ENCODE measurements around the gene GPR155. TPM values are rescaled to one million over a fixed set of nuclear protein-coding genes. Genes with fewer than 3 reads are reported as not detected.
"Not testable (repeated sequence)": the region's sequence is repeated elsewhere in the genome, so short reads cannot be mapped to it uniquely, and the experiment has no call there.

GPR155 gene
- total and polyA plus RNA-seq, 2 donors from 2014 or later = 7.6 to 8.1 TPM

DNA sequence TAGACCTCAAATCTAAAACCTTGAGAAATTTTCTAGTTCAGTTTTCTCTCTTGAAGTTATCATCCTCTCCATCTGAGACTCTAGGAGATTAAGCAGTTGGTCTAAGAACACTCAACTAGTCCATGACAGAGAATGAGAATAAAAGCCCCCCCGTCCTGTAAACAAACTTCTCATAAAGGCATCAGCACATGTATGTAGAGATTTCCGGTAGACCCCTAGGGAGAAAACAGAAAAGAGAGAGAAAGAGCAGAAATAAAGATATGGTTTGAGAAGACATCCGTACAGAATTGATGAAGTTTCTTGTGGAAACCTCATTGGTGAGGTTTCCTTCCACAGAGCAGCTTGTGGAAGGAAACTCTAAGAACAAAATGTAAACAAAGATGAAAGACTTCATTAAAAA lies 3.2 kb upstream of the GPR155 start:
- Histone ChIP-seq H3K9me3 (ENCODE audit: control insufficient read depth in 2 of 3, insufficient read depth in 1 of 3, low read length in 3 of 3) (no peaks in the 10 kb centered on the region), H3K9ac (ENCODE audit: low read length in 3 of 3) (no peak overlapping the region), H3K4me1 (ENCODE audit: control insufficient read depth in 2 of 3, insufficient read depth in 2 of 3, low read depth in 1 of 3, low read length in 3 of 3) (no peaks in the 10 kb centered on the region), H3K27ac (ENCODE audit: low read depth in 2 of 2, low read length in 2 of 2) (no peak overlapping the region), H3K36me3 (ENCODE audit: control insufficient read depth in 2 of 3, insufficient read depth in 3 of 3, low read length in 3 of 3) (no peaks in the 10 kb centered on the region), H3K4me3 (ENCODE audit: low read length in 3 of 3) (no peak overlapping the region), H3K27me3 (ENCODE audit: control insufficient read depth, insufficient read depth, low read length) (no peaks in the 10 kb centered on the region)
- no peak for FAIRE-seq
- intact Hi-C loops (cut with DNase I) = no loop called here
- DNase-seq = no peak
- TF ChIP-seq, protein P1, sequence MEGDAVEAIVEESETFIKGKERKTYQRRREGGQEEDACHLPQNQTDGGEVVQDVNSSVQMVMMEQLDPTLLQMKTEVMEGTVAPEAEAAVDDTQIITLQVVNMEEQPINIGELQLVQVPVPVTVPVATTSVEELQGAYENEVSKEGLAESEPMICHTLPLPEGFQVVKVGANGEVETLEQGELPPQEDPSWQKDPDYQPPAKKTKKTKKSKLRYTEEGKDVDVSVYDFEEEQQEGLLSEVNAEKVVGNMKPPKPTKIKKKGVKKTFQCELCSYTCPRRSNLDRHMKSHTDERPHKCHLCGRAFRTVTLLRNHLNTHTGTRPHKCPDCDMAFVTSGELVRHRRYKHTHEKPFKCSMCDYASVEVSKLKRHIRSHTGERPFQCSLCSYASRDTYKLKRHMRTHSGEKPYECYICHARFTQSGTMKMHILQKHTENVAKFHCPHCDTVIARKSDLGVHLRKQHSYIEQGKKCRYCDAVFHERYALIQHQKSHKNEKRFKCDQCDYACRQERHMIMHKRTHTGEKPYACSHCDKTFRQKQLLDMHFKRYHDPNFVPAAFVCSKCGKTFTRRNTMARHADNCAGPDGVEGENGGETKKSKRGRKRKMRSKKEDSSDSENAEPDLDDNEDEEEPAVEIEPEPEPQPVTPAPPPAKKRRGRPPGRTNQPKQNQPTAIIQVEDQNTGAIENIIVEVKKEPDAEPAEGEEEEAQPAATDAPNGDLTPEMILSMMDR (IDR thresholded peaks at IDR 0.05; ENCODE audit: borderline replicate concordance, extremely low read depth, insufficient read depth) = no peak

DNA sequence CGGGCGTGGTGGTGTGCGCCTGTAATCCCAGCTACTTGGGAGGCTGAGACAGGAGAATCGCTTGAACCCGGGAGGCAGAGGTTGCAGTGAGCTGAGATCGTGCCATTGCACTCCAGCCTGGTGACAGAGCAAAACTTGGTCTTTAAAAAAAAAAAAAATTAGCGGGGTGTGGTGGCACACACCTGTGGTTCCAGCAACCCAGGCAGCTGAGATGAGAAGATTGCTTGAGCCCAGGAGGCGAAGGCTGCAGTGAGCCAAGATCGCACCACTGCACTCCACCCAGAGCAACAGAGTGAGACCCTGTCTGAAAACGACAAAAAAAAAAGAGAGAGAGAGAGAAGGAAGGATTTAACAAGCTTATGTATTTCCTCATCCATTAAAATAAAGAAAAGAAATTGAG lies 2.7 kb upstream of the GPR155 start:
- H3K27me3 ChIP-seq (ENCODE audit: control insufficient read depth, insufficient read depth, low read length); DNase-seq; H3K36me3 ChIP-seq (ENCODE audit: control insufficient read depth in 2 of 3, insufficient read depth in 3 of 3, low read length in 3 of 3); H3K9me3 ChIP-seq (ENCODE audit: control insufficient read depth in 2 of 3, insufficient read depth in 1 of 3, low read length in 3 of 3); intact Hi-C loops (cut with DNase I); FAIRE-seq; H3K4me3 ChIP-seq (ENCODE audit: low read length in 3 of 3); H3K9ac ChIP-seq (ENCODE audit: low read length in 3 of 3); H3K4me1 ChIP-seq (ENCODE audit: control insufficient read depth in 2 of 3, insufficient read depth in 2 of 3, low read depth in 1 of 3, low read length in 3 of 3); H3K27ac ChIP-seq (ENCODE audit: low read depth in 2 of 2, low read length in 2 of 2): not testable (repeated sequence)

DNA sequence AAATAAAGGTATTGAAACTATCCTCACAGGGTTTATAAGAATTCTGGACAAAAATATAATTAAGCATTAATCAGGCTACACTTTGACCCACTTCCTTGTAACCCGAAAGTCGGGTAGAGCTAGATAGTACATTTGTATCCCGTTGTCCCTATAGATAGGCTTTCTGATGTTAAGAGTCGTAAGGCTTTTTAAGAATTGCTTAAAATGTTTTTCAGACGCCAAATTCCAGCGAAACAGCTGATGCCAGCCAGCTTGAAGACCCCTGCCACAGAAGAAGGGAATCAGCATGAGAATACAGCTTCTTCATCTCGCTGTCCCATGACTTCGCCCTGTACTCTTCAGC lies 962 bp upstream of the GPR155 start:
- Histone ChIP-seq H3K27me3 (ENCODE audit: control insufficient read depth, insufficient read depth, low read length) (no peaks in the 10 kb centered on the region), H3K36me3 (ENCODE audit: control insufficient read depth in 2 of 3, insufficient read depth in 3 of 3, low read length in 3 of 3) (no peaks in the 10 kb centered on the region), H3K9me3 (ENCODE audit: control insufficient read depth in 2 of 3, insufficient read depth in 1 of 3, low read length in 3 of 3) (no peaks in the 10 kb centered on the region), H3K27ac (ENCODE audit: low read depth in 2 of 2, low read length in 2 of 2) (peak overlapping the region; percentile 66 to 81), H3K4me1 (ENCODE audit: control insufficient read depth in 2 of 3, insufficient read depth in 2 of 3, low read depth in 1 of 3, low read length in 3 of 3) (no peaks in the 10 kb centered on the region), H3K9ac (ENCODE audit: low read length in 3 of 3) (no peak overlapping the region), H3K4me3 (ENCODE audit: low read length in 3 of 3) (peak overlapping the region; percentile 79 to 95 (median 92))
- FAIRE-seq = no peak
- DNase-seq = no peak
- TF ChIP-seq, protein P1 (IDR thresholded peaks at IDR 0.05; ENCODE audit: borderline replicate concordance, extremely low read depth, insufficient read depth) = no peak
- intact Hi-C loops (cut with DNase I) = no loop called here

DNA sequence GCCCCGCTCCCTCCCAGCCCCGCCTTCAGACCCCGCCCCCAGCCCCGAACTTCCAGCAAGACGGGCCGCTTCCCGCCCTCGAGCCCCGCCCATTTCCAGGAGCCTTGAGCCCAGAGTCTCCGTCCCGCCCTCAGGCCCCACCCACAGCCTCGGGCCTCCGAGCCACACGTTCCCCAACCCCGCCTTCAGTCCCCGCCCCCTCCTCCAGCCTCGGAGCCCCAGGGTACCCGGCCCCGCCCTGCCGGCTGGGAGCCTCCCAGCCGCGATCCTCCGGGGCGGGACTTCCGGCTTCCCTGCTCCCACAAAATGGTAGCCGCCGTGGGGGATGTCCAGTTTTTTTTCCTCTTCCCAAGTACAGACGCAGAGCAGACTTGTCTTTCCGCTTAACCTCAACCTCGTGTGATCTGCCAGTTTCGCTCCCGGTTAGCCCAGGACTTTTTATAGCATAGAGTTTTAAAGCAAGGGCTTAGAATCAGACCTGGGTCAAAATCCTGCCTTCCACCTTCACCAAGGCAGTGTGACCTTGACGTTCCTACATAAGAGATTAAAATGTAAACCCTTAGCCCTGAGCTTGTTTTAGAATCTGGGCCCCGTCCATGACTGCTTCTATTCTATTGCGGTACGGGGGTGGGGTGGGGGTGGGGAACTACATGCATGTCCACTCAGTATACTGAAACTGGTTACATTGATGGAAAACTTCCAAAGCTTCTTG lies 435 bp upstream of the GPR155 start:
- FAIRE-seq (no peak), DNase-seq (peak; percentile 99 to 100 (median 100))
- intact Hi-C loops (cut with DNase I) = no loop called here
- Histone ChIP-seq H3K4me1 (ENCODE audit: control insufficient read depth in 2 of 3, insufficient read depth in 2 of 3, low read depth in 1 of 3, low read length in 3 of 3) (no peaks in the 10 kb centered on the region), H3K27ac (ENCODE audit: low read depth in 2 of 2, low read length in 2 of 2) (peak overlapping the region; percentile 66 to 81), H3K9ac (ENCODE audit: low read length in 3 of 3) (peak overlapping the region in 2 of 3 donors; percentile 78 to 91), H3K9me3 (ENCODE audit: control insufficient read depth in 2 of 3, insufficient read depth in 1 of 3, low read length in 3 of 3) (no peaks in the 10 kb centered on the region), H3K27me3 (ENCODE audit: control insufficient read depth, insufficient read depth, low read length) (no peaks in the 10 kb centered on the region), H3K36me3 (ENCODE audit: control insufficient read depth in 2 of 3, insufficient read depth in 3 of 3, low read length in 3 of 3) (no peaks in the 10 kb centered on the region), H3K4me3 (ENCODE audit: low read length in 3 of 3) (peak overlapping the region; percentile 79 to 95 (median 92))
- TF ChIP-seq, protein P1 (IDR thresholded peaks at IDR 0.05; ENCODE audit: borderline replicate concordance, extremely low read depth, insufficient read depth) = no peak

All from kidney (tissue), 14 donors.